NCI-H748 (cell line): Measurements from ENCODE around the gene MYO1G.

ENCODE experiments used
- DNase-seq: peaks from one replicate; lab custom pipeline; 2025; ENCODE audit not compliant: unreplicated experiment; lab: John Stamatoyannopoulos, UW

MYO1G gene

DNA sequence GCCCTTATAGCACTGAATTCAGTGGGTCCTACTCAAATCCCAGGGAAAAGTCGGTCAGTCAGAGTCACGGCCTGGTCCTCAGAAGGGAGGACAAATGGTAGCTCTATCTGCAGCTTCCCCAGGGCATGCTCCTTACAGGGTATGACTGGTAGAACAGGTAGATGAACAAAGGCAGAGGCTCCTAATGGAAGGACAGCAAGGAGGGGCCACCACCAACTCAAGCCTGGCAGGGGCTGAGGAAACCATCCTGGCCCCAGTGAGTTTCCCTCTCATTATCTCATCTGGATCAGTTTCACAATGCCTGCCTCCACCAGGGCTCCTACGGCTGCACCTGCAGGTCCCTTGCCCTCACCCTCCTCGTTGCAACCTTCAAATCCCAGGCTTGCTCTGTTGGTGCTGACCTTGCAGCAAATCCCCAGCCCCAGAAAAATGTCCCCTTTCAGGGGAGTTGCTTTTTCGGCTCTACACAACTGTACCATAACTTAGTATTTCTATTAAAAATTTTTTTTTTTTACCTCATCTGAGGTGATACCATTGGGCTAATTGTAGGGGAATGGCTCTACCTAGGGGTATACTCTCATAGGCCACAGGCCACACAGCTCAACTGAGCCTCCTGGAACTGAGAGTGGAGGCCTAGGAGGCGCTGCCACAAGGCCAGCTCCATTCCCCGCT, 2.4 kb upstream of the MYO1G start:
- DNase-seq, result no peak

- no peak for DNase-seq
Measured at GRCh38 chr7:44980393-44981034, 1.7 kb upstream of the MYO1G start.

- no peak for DNase-seq
Measured at GRCh38 chr7:44979481-44980392, 922 bp upstream of the MYO1G start.

- DNase-seq, result no peak
Measured at GRCh38 chr7:44977959-44978335, 868 bp downstream of the MYO1G start.

- DNase-seq, result no peak
Measured at GRCh38 chr7:44977304-44977958, 1.4 kb downstream of the MYO1G start.

GRCh38 chr7:44976746-44977196, 2.0 kb downstream of the MYO1G start:
- DNase-seq, result no peak

DNA sequence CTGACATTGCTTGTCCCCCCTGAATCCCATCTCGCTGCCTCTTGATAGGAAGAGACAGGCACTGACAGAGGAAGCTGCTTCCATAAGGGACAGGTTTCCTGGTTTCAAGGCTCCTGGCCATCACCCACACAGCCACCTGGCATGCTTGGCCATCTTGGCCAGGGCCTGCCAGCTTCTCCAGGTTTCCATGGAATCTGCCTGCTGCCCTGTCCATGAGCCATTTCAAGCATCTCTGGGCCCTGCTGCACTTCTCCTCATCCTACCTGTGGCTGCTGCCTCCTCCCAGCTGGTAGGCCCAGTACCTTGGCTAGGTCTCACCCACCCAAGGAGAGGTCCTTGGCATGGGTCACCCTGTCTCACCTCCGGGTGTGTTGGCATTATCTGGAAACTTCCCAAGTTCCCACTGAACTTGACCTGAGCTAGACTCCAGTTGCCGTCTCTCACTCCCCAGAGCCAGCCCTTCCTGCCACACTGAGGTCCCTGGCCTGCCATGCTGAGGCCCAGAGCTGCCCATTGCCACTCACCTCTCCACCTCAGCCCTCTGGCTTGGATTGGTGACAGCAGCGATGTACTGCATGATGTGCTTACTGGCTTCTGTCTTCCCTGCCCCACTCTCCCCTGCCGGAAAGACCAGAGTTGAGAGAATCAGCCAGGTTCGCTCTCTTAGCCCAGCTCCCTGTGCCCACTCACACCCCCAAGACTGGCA, 2.6 kb downstream of the MYO1G start:
- no peak for DNase-seq

DNA sequence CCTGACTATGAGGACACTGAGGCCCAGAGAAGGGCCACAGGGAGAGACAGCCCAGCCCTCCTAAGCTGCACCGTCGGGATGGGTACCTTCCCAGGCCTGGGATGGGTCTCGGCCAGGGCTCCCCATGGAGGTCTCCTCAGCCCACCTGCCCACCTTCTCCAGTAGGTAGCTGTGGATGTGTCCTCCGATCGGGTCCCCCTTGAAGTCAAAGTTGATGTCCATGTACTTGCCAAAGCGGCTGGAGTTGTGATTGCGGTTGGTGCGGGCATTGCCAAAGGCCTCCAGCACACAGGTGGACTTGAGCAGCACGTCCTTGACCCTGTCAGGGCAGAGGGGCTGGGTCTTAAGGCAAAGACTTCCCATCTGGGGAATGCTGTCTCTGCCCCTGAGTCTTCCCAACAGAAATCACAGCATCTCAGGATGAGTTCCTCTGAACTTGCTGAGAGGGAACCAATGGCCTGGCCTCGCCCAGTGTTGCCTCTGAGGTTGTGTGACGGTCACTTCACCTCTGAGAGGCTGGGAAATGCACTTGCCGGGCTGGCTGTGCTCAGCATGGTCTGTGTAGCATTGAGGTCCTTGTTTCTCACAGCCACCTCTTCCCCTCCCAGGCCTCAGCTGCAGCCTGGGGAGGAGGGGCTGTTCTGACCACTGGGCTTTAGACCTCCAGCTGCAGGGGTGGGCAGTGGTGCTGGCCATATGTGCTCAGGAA, 3.3 kb downstream of the MYO1G start:
- DNase-seq, result no peak

- no peak for DNase-seq
Measured at GRCh38 chr7:44974549-44974948, 4.3 kb downstream of the MYO1G start.

DNA sequence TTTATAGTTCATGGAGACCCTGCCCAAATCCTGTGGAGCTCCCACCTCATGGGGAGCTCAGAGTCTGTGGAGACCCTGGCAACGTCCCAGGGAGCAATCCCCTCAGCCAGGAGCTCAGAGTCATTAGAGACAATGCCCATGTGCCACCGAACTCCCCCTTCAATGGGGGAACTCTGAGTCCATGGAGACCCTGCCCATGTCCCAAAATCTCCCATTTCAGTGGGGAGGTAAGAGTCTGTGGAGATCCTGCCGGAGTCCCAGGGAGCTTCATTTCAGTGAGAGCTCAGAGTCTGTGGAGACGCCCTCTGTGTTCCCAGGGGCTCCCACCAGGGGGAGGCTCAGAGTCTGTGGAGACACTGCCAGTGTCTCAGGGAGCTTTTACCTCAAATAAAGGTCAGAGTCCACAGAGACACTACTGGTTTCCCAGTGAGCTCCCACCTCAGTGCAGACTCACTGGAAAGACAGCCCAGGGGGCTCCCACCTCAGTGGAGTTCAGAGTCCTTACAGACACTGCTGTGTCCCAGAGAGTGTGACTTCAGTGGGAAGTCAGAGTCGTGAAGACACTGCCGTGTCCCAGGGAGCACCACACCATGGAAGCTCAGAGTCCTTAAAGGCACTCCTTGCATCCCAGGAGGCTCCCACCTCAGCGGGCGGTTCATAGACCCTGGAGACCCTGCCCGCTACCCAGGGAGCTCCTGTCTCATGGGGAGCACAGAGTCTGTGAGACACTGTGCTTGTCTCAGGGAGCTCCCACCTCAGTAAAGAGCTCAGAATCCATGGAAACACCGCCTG, 5.0 kb downstream of the MYO1G start:
- peak; percentile 33 for DNase-seq

DNA sequence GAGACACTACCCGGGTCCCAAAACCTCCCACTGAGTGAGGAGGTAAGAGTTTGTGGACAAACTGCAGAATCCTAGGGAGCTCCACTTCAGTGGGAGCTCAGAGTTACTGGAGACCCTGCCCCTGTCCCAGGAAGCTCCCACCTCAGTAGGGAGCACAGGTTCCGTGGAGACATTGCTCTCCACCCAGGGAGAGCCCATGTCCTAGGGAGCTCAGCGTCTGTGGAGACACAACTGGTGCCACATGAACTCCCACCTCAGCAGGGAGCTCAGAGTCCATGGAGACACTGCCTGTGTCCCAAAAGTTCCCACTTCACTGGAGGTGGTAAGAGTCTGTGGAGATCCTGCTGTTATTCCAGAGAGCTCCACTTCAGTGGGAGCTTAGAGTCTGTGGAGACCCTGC, 6.3 kb downstream of the MYO1G start:
- no peak for DNase-seq

GRCh38 chr7:44971902-44972441, 6.8 kb downstream of the MYO1G start:
- DNase-seq, result no peak

DNA sequence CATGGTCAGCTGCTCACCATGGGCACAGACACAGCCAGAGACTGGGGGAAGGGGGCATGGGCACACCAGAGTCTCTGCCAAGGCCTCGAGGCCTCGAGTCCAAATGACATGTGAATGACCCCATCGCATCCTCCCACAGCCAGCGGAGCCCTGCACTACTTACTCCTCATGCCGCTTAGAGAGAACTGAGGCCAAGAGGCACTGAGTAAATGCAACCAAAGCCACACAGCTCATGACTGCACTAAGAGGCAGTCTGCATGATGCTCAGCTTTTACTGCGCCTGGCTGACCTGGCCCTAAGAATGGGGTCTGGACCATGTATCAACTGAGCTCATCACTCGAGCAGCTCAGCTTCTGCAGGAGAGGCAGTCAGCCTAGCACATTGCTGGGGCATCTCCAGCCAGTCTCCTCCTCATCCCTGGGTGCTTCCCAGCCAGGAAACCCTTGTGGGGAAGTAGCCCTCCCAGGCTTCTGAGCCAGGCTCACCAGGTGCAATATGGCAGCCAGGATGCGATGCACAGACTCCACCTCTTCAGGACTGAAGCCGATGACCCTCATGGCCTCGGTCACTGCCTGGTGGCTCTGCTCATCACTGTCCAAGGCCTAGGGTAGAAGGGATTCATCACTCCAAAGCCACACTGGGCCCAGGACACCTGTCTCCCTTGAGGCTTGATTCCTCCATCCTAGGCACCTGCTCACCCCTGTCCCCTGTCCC, 7.5 kb downstream of the MYO1G start:
- DNase-seq, result no peak

GRCh38 chr7:44970523-44971051, 8.2 kb downstream of the MYO1G start:
- DNase-seq, result no peak

- DNase-seq, result peak; percentile 11
Measured at GRCh38 chr7:44969701-44970522, 8.9 kb downstream of the MYO1G start.

DNA sequence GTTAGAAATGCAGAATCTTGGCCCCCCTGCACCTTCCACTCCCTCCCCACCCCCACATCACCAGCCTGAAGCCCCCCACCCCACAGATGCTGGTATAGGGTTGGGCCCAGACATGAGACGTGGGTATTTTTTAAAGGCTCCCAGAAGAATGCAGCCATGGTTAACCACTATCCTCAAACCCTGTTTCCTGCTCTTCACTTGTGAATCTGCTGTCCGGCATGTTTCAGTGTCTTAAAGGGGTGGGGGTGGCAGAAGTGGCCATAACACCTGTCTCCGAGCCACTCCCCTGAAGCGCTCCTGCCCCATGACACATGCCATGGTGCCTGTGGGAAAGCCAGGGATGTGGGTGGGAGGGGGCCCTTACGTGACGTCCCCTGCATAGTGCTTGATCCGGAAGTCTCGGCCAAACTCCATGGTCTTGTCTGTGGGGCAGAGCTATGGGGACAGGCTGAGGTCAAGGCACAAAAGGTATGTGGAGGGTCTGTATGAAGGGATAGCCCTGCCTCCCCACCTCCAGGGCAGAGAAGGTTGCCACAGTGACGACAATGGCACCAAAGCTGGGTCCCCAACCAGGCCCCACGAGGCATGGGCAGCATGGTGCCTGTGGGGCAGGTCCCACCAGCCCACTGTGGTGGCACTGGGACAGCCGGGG, 9.6 kb downstream of the MYO1G start:
- no peak for DNase-seq
